Testis (tissue), 2 donors: Measurements from ENCODE around the gene HSPA12A.

ENCODE experiments used
- CTCF ChIP-seq, 3 experiments: fragments of 450-650 bp in 2 of 3; fragments of 200-600 bp in 1 of 3; sonication (generic) in 1 of 3; IDR thresholded peaks; one replicate each; pipeline ENCODE4 v1.5.1; 2016 to 2019; ENCODE audit warnings: antibody characterized with exemption in 3 of 3, mild to moderate bottlenecking in 2 of 3, moderate library complexity in 1 of 3
- POLR2A ChIP-seq: fragments of 450-650 bp; IDR thresholded peaks from one replicate; pipeline ENCODE4 v1.6.1; 2017; ENCODE audit warnings: antibody characterized with exemption, mild to moderate bottlenecking, moderate library complexity

- no peak for TF ChIP-seq CTCF (IDR thresholded peaks at IDR 0.05)
- TF ChIP-seq POLR2A, result no peak
Observed at GRCh38 chr10:116702165-116702564, 40.2 kb downstream of the HSPA12A start.
